AG04449 (cell line): ENCODE results near the gene PXMP4.

Experiments used
- CTCF ChIA-PET: fragments of 350-600 bp; formaldehyde crosslinking; extraction: SDS; loops from one replicate; lab custom pipeline; 2021; ENCODE audit warnings: antibody characterized with exemption; lab: Yijun Ruan, JAX
- POLR2A ChIA-PET: fragments of 400-600, 350-600 bp; formaldehyde crosslinking; extraction: SDS; loops from one replicate; lab custom pipeline; 2020; ENCODE audit warnings: antibody characterized with exemption, inconsistent platforms; lab: Yijun Ruan, JAX
- DNase-seq: peaks from one replicate; pipeline ENCODE4 v3.0.0-alpha.2; 2010; ENCODE audit warnings: low read depth, low spot score
- H3K4me3 ChIP-seq: 2 replicates; pipeline ENCODE4 v1.5.1; 2011; ENCODE audit warnings: low read depth, mild to moderate bottlenecking, control low read depth, low read length
- TF ChIP-seq, protein P1 (sequence below): IDR thresholded peaks from one replicate; pipeline ENCODE4 v1.5.1; 2011; ENCODE audit warnings: mild to moderate bottlenecking, moderate library complexity, low read length, control low read depth, inconsistent platforms; ENCODE audit not compliant: insufficient read depth; ENCODE audit errors: missing control alignments

Gene PXMP4

GRCh38 chr20:33729101-33729500 is 9.0 kb upstream of the PXMP4 start:
- TF ChIP-seq, protein P1, sequence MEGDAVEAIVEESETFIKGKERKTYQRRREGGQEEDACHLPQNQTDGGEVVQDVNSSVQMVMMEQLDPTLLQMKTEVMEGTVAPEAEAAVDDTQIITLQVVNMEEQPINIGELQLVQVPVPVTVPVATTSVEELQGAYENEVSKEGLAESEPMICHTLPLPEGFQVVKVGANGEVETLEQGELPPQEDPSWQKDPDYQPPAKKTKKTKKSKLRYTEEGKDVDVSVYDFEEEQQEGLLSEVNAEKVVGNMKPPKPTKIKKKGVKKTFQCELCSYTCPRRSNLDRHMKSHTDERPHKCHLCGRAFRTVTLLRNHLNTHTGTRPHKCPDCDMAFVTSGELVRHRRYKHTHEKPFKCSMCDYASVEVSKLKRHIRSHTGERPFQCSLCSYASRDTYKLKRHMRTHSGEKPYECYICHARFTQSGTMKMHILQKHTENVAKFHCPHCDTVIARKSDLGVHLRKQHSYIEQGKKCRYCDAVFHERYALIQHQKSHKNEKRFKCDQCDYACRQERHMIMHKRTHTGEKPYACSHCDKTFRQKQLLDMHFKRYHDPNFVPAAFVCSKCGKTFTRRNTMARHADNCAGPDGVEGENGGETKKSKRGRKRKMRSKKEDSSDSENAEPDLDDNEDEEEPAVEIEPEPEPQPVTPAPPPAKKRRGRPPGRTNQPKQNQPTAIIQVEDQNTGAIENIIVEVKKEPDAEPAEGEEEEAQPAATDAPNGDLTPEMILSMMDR = no peak
- ChIA-PET CTCF (no interaction called here), POLR2A (interaction anchor here (0.7 kb wide), 1 partner anchor 239 kb away, joined by 3 read pairs; the partner anchor contains the start of gene CBFA2T2)
- DNase-seq = no peak
- H3K4me3 ChIP-seq = no peak overlapping the region

- POLR2A ChIA-PET = no interaction called here
- TF ChIP-seq, protein P1 = no peak
- CTCF ChIA-PET = no interaction called here
- DNase-seq = no peak
- no peak overlapping the region for H3K4me3 ChIP-seq
Measured at GRCh38 chr20:33728463-33728862, 8.4 kb upstream of the PXMP4 start.

DNA sequence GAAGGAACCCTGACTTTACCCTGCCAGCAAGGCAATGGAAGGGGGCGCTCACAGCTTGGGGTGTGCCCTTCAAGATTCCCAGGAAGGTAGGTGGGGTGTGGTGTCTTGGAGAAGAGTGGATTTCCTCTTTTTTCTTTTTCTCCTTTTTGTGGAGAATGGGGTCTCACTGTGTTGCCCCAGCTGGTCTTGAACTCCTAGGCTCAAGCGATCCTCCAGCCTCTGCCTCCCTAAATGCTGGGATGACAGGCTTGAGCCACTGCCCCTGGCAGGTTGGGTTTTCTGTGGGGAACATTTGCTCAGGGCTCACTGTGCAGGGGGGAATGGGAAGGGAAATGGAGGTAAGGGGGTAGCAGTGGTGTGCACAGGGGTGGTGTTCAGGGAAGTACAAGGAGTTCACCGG is 7.7 kb upstream of the PXMP4 start:
- ChIA-PET CTCF (interaction anchor here (1.8 kb wide), 1 partner anchor 60 kb away, joined by 6 read pairs; no protein-coding TSS in a partner anchor), POLR2A (no interaction called here)
- no peak for DNase-seq
- TF ChIP-seq, protein P1 = no peak
- no peak overlapping the region for H3K4me3 ChIP-seq

- DNase-seq = no peak
- TF ChIP-seq, protein P1 = no peak
- ChIA-PET CTCF (interaction anchor here (1.4 to 1.8 kb wide), 2 partner anchors 12 to 59 kb away, joined by 3 to 6 read pairs; no protein-coding TSS in a partner anchor), POLR2A (no interaction called here)
- no peak overlapping the region for H3K4me3 ChIP-seq
Measured at GRCh38 chr20:33727115-33727479, 7.0 kb upstream of the PXMP4 start.

- no peak overlapping the region for H3K4me3 ChIP-seq
- ChIA-PET CTCF (interaction anchor here (1.0 to 1.8 kb wide), 3 partner anchors 14 to 58 kb away, joined by 3 to 6 read pairs (median 3); no protein-coding TSS in a partner anchor), POLR2A (interaction anchor here (0.6 kb wide), 1 partner anchor 386 kb away, joined by 3 read pairs; the partner anchor contains the start of gene EIF2S2)
- no peak for DNase-seq
- TF ChIP-seq, protein P1 = no peak
Measured at GRCh38 chr20:33725607-33726264, 5.6 kb upstream of the PXMP4 start.

- ChIA-PET CTCF (no interaction called here), POLR2A (interaction anchor here (0.6 kb wide), 1 partner anchor 388 kb away, joined by 3 read pairs; the partner anchor contains the start of gene EIF2S2)
- no peak for DNase-seq
- H3K4me3 ChIP-seq = no peak overlapping the region
- TF ChIP-seq, protein P1 = no peak
Measured at GRCh38 chr20:33724439-33725094, 4.5 kb upstream of the PXMP4 start.
